PC-9 (cell line): Measurements from ENCODE around the gene KLHDC4. TPM values are rescaled to one million over a fixed set of nuclear protein-coding genes. Genes with fewer than 3 reads are reported as not detected.

ENCODE experiments used
- BruUV-seq: library from RNA; stranded (reverse); fragments of 400-500 nt; replicated peaks from 2 replicates; lab custom pipeline; 2021; lab: Mats Ljungman, UMichigan
- CTCF ChIA-PET: fragments of 300-600 bp; sonication (Branson Sonifier 250); formaldehyde crosslinking; loops from one replicate; lab custom pipeline; 2022; ENCODE audit warnings: antibody characterized with exemption; lab: Charles Lee
- POLR2A ChIA-PET: fragments of 300-600 bp; sonication (Branson Sonifier 250); formaldehyde crosslinking; loops from one replicate; lab custom pipeline; 2022; ENCODE audit warnings: antibody characterized with exemption; ENCODE audit not compliant: unreplicated experiment; lab: Charles Lee
- DNase-seq, 2 experiments: peaks; one replicate each; pipeline versions ENCODE4 v3.0.0 to v3.0.0-alpha.2; 2015 to 2022; ENCODE audit warnings: mixed read lengths in 1 of 2
- H2AFZ ChIP-seq: fragments of 200-600 bp; sonication (generic); 2 replicates; pipeline ENCODE4 v1.8.1; 2017; ENCODE audit warnings: antibody characterized with exemption
- H3F3A ChIP-seq: fragments of 200-600 bp; sonication (generic); 2 replicates; pipeline ENCODE4 v1.8.1; 2017; ENCODE audit warnings: antibody characterized with exemption, mild to moderate bottlenecking, low read depth; ENCODE audit not compliant: insufficient read depth
- H3K27ac ChIP-seq: fragments of 200-600 bp; sonication (generic); 2 replicates; pipeline ENCODE4 v1.6.1; 2016; ENCODE audit warnings: mixed run types
- H3K27me3 ChIP-seq: fragments of 200-600 bp; sonication (generic); 2 replicates; pipeline ENCODE4 v1.6.1; 2016; ENCODE audit warnings: low read depth, mixed run types; ENCODE audit not compliant: insufficient read depth
- H3K36me3 ChIP-seq: fragments of 200-600 bp; sonication (generic); 2 replicates; pipeline ENCODE4 v1.6.1; 2016; ENCODE audit warnings: low read depth, mixed run types
- H3K4me1 ChIP-seq: fragments of 200-600 bp; sonication (generic); replicated peaks from 2 replicates; pipeline ENCODE4 v1.6.1; 2016; ENCODE audit warnings: mixed run types; ENCODE audit not compliant: insufficient read depth
- H3K4me2 ChIP-seq: fragments of 200-600 bp; sonication (generic); 2 replicates; pipeline ENCODE4 v1.6.1; 2017; ENCODE audit warnings: mixed run types
- H3K4me3 ChIP-seq: fragments of 200-600 bp; sonication (generic); 2 replicates; pipeline ENCODE4 v1.6.1; 2016; ENCODE audit warnings: mixed run types
- H3K79me2 ChIP-seq: fragments of 200-600 bp; sonication (generic); 2 replicates; pipeline ENCODE4 v1.6.1; 2017; ENCODE audit warnings: low read depth, mixed run types
- H3K9me2 ChIP-seq: fragments of 200-600 bp; sonication (generic); 2 replicates; pipeline ENCODE4 v1.8.1; 2017; ENCODE audit warnings: mild to moderate bottlenecking; ENCODE audit not compliant: insufficient read depth
- H3K9me3 ChIP-seq: fragments of 200-600 bp; sonication (generic); 2 replicates; pipeline ENCODE4 v1.8.1; 2016; ENCODE audit warnings: low read depth; ENCODE audit not compliant: insufficient read depth
- H4K20me1 ChIP-seq: fragments of 200-600 bp; sonication (generic); 2 replicates; pipeline ENCODE4 v1.8.1; 2017; ENCODE audit not compliant: insufficient read depth
- EZH2 ChIP-seq: fragments of 200-600 bp; sonication (generic); IDR thresholded peaks from 2 replicates; pipeline ENCODE4 v1.8.0; 2017; ENCODE audit warnings: antibody characterized with exemption, low read depth
- intact Hi-C: fragments of 100-400 bp; cut with micrococcal nuclease; formaldehyde crosslinking; loops from one replicate; pipeline ENCODE4 v1.10.0; 2022; ENCODE audit not compliant: unreplicated experiment
- total RNA-seq: library from RNA; stranded (reverse); gene quantifications from 2 replicates; pipeline ENCODE4 v1.2.3, GENCODE V29; 2021
- TF ChIP-seq, protein P1 (sequence below): fragments of 200-600 bp; sonication (generic); conservative IDR thresholded peaks from 2 replicates; pipeline ENCODE4 v1.6.1; 2017; ENCODE audit warnings: mixed run types, antibody characterized with exemption, mild to moderate bottlenecking, moderate library complexity

The KLHDC4 gene
- total RNA-seq, 1 experiment from 2014 or later = 66.5 TPM

DNA sequence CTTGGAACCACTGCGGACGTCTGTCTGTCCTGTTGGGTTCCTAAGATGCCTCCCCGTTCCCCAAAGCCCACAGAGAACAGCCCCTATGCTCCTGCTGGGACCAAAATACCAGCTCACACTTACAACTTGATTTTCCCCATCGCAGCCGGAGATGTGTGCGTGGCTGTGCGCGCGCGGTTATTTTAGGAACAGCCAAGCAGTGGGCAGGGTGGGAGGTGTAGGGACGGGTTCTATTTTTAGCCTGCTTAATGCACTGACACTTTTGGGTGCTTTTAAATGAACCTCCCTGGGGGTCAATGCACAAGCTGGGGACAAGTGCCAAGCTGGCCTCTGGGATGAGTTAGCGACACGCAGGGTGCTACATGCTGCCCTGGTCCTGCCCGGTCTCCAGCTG is 74.1 kb downstream of the KLHDC4 start:
- intact Hi-C loops = no loop called here
- Histone ChIP-seq H4K20me1 (peaks cover 21% of the 10 kb centered on the region), H3K9me2 (no peaks in the 10 kb centered on the region), H3K4me1 (no peaks in the 10 kb centered on the region), H3K9me3 (no peaks in the 10 kb centered on the region), H3F3A (no peaks in the 10 kb centered on the region), H3K79me2 (no peaks in the 10 kb centered on the region), H3K27me3 (peaks cover 37% of the 10 kb centered on the region), H3K4me2 (no peak overlapping the region), H3K4me3 (no peak overlapping the region), H2AFZ (no peak overlapping the region), H3K27ac (no peak overlapping the region), H3K36me3 (no peaks in the 10 kb centered on the region; the same call in 1 of the 2 replicates)
- TF ChIP-seq, protein P1, sequence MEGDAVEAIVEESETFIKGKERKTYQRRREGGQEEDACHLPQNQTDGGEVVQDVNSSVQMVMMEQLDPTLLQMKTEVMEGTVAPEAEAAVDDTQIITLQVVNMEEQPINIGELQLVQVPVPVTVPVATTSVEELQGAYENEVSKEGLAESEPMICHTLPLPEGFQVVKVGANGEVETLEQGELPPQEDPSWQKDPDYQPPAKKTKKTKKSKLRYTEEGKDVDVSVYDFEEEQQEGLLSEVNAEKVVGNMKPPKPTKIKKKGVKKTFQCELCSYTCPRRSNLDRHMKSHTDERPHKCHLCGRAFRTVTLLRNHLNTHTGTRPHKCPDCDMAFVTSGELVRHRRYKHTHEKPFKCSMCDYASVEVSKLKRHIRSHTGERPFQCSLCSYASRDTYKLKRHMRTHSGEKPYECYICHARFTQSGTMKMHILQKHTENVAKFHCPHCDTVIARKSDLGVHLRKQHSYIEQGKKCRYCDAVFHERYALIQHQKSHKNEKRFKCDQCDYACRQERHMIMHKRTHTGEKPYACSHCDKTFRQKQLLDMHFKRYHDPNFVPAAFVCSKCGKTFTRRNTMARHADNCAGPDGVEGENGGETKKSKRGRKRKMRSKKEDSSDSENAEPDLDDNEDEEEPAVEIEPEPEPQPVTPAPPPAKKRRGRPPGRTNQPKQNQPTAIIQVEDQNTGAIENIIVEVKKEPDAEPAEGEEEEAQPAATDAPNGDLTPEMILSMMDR = no peak
- no peak for TF ChIP-seq EZH2
- ChIA-PET CTCF (no interaction called here), POLR2A (no interaction called here)
- DNase-seq = no peak
- BruUV-seq = no TSS peak

DNA sequence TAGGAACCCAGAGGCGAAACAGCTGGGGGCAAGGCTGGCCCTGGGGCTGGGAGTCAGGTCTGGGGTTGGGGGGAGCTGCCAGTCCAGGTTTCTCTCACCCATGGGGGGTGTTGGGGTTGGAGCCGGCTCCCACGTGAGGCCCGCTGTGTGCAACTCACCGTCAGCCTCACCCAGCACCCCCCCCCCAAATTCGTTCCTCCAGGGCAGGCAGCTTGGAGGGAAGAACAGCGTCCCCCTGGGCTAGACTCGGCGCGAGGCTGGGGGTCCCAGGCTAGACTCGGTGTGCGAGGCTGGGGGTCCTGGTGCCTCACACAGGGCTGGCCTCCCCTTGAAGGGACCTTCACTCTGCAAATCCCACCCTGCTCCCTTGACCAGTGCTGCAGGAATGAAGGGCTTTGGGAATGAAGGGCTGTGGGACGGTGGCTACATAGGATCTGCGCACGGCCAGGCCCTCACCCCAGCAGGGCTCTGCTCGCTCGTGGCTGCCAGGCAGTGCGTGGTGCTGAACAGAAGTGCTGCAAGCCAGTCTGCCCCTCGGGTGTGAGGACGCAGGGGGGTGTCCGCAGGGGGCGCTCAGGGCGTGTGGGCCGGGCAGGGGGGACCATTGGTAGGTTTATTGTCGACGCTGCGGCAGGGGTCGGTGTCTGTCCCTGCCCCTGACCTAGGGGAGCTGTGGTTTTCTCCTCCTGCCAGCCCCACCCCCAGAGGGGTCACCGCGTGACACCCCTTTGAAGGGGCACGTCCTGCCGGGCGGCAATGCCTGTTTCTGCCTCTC is 74.7 kb downstream of the KLHDC4 start:
- CTCF ChIA-PET = no interaction called here
- Histone ChIP-seq H4K20me1 (peaks cover 21% of the 10 kb centered on the region), H2AFZ (no peak overlapping the region), H3K79me2 (no peaks in the 10 kb centered on the region), H3K9me3 (no peaks in the 10 kb centered on the region), H3K36me3 (no peaks in the 10 kb centered on the region), H3K4me2 (no peak overlapping the region), H3K9me2 (no peaks in the 10 kb centered on the region), H3K27ac (no peak overlapping the region), H3F3A (no peaks in the 10 kb centered on the region), H3K27me3 (peaks cover 42% of the 10 kb centered on the region), H3K4me1 (no peaks in the 10 kb centered on the region), H3K4me3 (no peak overlapping the region)
- intact Hi-C loops = no loop called here
- DNase-seq = no peak
- POLR2A ChIA-PET = no interaction called here
- BruUV-seq = no TSS peak
- TF ChIP-seq, protein P1 = no peak

DNA sequence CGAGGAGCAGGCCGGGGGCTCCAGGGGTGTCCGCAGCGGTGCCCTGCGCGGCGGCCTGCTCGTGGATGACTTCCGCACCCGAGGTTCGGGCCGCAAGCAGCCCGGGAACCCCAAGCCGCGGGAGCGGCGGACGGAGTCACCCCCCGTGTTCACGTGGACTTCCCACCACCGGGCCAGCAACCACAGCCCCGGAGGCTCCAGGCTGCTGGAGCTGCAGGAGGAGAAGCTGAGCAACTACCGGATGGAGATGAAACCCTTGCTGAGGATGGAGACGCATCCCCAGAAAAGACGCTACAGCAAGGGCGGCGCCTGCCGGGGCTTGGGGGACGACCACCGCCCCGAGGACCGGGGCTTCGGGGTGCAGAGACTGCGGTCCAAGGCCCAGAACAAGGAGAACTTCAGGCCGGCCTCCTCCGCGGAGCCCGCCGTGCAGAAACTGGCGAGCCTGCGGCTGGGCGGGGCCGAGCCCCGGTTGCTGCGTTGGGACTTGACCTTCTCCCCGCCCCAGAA is 75.8 kb downstream of the KLHDC4 start:
- Histone ChIP-seq H3K27me3 (peaks cover 53% of the 10 kb centered on the region), H3K4me3 (no peak overlapping the region), H3K4me1 (no peaks in the 10 kb centered on the region), H3K36me3 (no peaks in the 10 kb centered on the region), H3F3A (no peaks in the 10 kb centered on the region), H3K9me3 (no peaks in the 10 kb centered on the region), H3K9me2 (no peaks in the 10 kb centered on the region), H2AFZ (no peak overlapping the region), H3K79me2 (no peaks in the 10 kb centered on the region), H4K20me1 (peaks cover 21% of the 10 kb centered on the region; the same call in 1 of the 2 replicates), H3K4me2 (no peak overlapping the region), H3K27ac (no peak overlapping the region)
- intact Hi-C loops = no loop called here
- POLR2A ChIA-PET = no interaction called here
- no peak for TF ChIP-seq EZH2
- TF ChIP-seq, protein P1 = no peak
- DNase-seq = no peak
- no TSS peak for BruUV-seq
- CTCF ChIA-PET = no interaction called here
